ENCODE data around the gene GJA1.
"Not testable (repeated sequence)": the region's sequence is repeated elsewhere in the genome, so short reads cannot be mapped to it uniquely, and the experiment has no call there.

Gene GJA1

GRCh38 chr6:121435444-121436069 lies at the start of gene GJA1:
Gene GJA1 (plus strand): TSS chr6:121435646. CDS start chr6:121446848, 11,202 bp downstream.
- DNase-seq (ENCODE audit: low read depth in 2 of 3, low spot score in 2 of 3), result no peak

- DNase-seq (ENCODE audit: low read depth in 2 of 3, low spot score in 2 of 3), result not testable (repeated sequence)
Measured at GRCh38 chr6:121386551-121386950, 48.9 kb upstream of the GJA1 start.

- no peak for DNase-seq (ENCODE audit: low read depth in 2 of 3, low spot score in 2 of 3)
Measured at GRCh38 chr6:121389419-121389818, 46.0 kb upstream of the GJA1 start.

- no peak for DNase-seq (ENCODE audit: low read depth in 2 of 3, low spot score in 2 of 3)
Measured at GRCh38 chr6:121393731-121394505, 41.5 kb upstream of the GJA1 start.

- DNase-seq (ENCODE audit: low read depth in 2 of 3, low spot score in 2 of 3), result no peak
Measured at GRCh38 chr6:121395736-121396135, 39.7 kb upstream of the GJA1 start.

GRCh38 chr6:121397188-121397587 lies 38.3 kb upstream of the GJA1 start:
- not testable (repeated sequence) for DNase-seq (ENCODE audit: low read depth in 2 of 3, low spot score in 2 of 3)

DNA sequence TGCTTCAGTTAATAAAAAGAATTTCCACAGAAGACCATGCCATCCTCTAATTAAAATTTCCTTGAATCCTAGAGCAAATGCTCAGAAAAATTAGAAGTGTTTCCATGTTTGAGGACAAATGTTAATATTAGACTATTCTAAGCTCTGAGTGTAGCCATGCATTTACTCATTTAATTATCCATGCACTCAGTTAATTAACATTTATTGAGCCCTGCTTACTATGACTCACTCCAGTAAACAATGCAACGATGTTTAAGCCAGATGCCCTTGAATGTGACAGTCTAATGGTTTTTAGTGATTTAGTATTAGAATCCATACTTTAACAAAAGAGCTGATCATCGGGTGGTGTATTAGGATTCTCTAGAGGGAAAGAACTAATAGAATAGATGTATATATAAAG lies 37.3 kb upstream of the GJA1 start:
- no peak for DNase-seq (ENCODE audit: low read depth in 2 of 3, low spot score in 2 of 3)

DNA sequence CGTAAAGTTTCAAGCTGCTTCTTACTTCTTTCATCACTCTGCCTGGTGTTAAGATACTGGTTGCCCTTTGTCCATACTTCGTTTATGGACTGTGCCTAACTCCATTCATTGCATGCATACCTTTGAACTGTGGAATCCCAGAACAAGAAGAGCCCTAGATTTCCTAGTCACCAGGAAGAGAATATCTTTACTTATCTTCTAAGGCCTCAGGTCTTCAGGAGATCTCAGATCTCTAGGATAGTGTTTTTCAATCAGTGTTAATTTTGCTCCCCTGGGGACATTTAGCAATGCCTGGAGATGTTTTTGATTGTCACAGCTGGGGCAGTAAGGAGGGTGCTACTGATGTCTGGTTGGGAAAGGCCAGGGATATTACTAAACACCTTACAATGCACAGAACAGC lies 35.5 kb upstream of the GJA1 start:
- no peak for DNase-seq (ENCODE audit: low read depth in 2 of 3, low spot score in 2 of 3)

GRCh38 chr6:121403964-121404363 lies 31.5 kb upstream of the GJA1 start:
- no peak for DNase-seq (ENCODE audit: low read depth in 2 of 3, low spot score in 2 of 3)

- DNase-seq (ENCODE audit: low read depth in 2 of 3, low spot score in 2 of 3), result no peak
Measured at GRCh38 chr6:121405306-121405705, 30.1 kb upstream of the GJA1 start.

DNA sequence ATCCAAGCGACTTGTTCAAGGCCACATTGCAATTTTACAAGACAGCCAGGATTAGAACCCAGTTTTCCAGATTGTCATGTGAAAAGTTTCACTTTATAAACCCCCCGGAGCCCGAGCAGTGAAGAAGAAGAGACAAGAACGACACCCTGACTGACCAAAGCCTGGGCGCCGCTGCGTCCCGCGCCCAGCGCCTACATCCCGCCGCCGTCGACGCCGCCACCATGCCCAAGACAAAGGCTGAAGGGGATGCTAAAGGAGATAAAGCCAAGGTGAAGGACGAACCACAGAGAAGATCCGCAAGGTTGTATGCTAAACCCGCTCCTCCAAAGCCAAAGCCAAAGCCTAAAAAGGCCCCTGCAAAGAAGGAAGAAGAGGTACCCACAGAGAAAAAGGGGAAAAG lies 27.1 kb upstream of the GJA1 start:
- no peak for DNase-seq (ENCODE audit: low read depth in 2 of 3, low spot score in 2 of 3)

DNA sequence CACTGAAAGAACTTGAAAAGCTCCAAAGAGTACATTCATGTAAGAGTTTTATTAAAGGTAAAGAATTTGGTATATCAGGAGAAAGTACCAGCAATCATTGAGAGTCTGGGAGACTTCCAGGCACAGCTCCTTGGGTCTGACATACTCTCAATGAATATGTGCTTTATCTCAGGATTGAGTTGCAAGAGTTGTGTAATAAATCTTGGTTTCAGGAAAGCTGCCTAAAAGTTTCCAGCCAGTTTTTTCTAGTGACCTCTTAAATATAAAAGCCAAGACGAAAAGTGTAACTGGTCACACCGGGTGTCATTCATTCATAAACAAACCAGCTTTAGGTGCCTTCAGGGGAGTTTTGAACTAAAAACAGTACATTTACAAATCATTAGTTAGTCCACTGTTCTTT lies 21.6 kb upstream of the GJA1 start:
- DNase-seq (ENCODE audit: low read depth in 2 of 3, low spot score in 2 of 3), result no peak

- no peak for DNase-seq (ENCODE audit: low read depth in 2 of 3, low spot score in 2 of 3)
Measured at GRCh38 chr6:121418346-121418745, 17.1 kb upstream of the GJA1 start.

DNA sequence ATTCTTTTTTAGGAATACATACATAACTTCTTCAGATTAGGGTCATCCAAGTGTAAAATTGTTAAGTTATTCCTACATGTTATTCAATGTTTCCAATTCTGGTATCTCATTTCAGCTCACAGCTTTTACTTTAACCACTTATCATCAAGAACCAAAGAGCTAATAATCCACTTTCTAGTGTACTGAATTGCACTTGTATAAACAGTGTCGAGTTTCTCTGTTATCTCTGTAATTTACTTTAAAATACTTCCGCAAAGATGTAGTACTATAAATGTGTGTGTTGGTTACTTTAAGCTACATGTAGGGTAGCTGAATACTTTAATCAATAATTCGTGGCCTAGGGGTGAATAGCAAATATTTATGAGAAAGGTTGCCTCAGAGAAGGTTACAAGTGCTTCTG lies 8.8 kb upstream of the GJA1 start:
- DNase-seq (ENCODE audit: low read depth in 2 of 3, low spot score in 2 of 3), result no peak

DNA sequence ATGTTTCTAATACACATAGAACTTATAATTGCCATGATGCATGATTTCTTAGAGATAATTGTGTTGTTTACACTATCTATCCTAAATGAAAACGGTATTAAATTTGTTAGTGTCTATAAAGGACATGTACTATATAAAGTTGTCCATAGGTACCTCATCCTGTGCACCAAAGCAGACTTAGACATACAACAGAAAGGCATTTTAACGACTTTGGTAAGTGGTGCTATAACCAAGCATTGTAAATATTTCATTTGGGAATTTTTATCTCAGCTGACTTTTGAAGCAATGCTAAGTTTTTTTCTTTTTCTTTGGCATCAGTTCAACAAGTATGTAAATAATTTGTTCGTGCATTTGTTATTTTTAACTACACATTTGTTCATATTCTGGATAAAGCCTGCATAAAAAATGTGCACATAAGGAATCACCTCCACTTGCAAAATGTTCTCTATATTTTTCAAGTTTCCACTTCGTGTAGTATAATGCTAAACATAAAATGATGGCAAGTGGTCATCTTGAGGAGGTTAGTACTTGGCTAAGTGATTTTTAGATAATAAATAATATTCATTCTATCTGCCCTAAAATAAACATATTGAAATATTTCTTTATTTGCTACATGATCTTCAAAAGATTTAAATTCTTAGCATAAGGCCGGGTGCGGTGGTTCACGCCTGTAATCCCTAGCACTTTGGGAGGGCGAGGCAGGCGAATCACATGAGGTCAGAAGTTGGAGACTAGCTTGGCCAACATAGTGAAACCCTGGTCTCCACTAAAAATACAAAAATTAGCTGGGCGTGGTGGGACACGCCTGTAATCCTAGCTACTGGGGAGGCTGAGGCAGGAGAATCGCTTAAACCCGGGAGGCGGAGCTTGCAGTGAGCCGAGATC lies 6.3 kb upstream of the GJA1 start:
- DNase-seq (ENCODE audit: low read depth in 2 of 3, low spot score in 2 of 3), result no peak

DNA sequence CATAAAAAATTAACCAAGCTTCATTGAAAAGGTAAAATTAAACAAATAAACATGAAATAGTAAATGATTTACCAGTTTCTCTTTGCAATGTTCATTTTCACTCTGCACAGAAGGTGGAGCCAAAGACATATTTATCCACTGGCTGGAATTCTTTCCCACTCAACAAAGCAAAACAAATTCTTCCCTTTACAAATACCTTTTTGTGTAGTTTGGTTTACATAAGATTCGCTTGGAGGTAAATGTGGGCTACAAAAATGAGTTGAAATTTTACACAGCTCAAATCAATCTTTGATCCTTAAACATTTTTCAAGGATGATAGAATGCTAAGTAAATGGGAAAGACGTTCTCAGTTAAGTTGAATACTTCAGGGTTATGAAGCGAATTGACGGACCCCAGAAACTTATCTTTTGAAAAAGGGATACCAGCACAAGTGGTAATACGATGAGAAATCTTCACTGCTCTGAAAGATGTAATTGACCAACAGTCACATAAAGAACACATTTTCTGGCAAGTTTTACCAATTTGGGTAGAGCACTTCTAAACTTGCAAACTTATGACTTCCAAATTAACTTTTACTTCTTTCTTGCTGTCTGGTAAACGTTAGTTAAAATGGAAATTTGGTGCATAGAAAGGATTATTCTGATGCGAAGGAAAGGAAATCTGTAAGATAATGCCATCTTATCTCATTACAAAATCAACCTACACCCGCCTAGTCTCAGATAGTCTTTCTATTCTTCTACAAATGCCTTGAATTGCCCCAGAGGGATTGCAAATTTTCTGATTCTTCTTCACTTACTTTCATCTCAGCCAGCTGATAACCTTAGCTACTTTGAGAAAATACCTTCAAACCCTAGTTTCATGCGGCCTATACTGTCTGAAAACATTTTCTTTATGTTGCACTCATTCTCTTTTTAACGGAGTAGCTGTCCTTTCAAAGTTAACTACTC lies 4.7 kb upstream of the GJA1 start:
- no peak for DNase-seq (ENCODE audit: low read depth in 2 of 3, low spot score in 2 of 3)

DNA sequence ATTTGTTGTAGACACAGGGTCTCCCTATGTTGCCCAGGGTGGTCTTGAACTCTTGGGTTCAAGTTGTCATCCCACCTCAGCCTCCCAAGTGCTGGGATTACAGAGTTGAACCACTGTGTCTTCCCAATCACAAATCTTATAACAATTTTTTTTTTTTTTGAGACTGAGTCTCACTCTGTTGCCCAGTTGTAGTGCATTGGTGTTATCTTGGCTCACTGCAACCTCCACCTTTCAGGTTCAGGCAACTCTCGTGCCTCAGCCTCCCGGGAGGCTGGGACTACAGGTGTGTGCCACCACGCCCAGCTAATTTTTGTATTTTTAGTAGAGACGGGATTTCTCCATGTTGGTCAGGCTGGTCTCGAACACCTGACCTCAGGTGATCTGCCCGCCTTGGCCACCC lies 3.7 kb upstream of the GJA1 start:
- not testable (repeated sequence) for DNase-seq (ENCODE audit: low read depth in 2 of 3, low spot score in 2 of 3)

GRCh38 chr6:121434037-121434770 lies 1.2 kb upstream of the GJA1 start:
- DNase-seq (ENCODE audit: low read depth in 2 of 3, low spot score in 2 of 3), result no peak

DNA sequence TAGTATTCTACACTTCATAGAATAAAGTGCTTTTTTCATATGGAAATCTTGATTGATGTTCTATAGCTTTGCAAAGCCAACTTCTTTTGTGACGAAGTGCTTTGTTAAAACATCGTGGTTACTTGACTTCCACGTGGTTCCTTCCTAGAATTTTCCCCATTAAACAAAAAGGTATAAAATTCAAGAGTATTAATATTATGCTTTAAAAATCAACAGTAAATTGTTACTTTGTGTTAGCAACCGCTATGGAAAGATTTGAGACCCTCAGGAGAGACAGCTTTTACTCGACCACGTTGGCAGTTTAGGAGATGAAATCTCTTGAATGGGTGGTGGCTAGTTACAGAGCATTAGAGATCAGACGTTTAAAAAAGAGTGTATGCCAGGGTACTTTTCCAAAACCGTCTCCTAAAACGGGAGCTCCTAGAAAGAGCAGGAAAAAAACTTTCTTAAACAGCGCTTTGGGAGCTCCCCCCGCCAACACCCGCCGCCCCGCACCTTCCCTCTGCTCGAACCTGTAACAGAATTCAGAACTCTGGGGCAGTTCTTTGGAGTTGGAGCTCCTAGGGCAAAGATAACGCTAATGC lies 920 bp downstream of the GJA1 start:
- no peak for DNase-seq (ENCODE audit: low read depth in 2 of 3, low spot score in 2 of 3)
